HG02884 (cell line): Measurements from ENCODE around the gene ITFG2.
"Not testable (repeated sequence)": the region's sequence is repeated elsewhere in the genome, so short reads cannot be mapped to it uniquely, and the experiment has no call there.

Experiments used
- ATAC-seq: cut with Tn5 transposase; IDR thresholded peaks from one replicate; pipeline ENCODE4 v1.9.1; 2021; ENCODE audit warnings: mild to moderate bottlenecking, moderate library complexity; ENCODE audit not compliant: unreplicated experiment

ITFG2 gene

DNA sequence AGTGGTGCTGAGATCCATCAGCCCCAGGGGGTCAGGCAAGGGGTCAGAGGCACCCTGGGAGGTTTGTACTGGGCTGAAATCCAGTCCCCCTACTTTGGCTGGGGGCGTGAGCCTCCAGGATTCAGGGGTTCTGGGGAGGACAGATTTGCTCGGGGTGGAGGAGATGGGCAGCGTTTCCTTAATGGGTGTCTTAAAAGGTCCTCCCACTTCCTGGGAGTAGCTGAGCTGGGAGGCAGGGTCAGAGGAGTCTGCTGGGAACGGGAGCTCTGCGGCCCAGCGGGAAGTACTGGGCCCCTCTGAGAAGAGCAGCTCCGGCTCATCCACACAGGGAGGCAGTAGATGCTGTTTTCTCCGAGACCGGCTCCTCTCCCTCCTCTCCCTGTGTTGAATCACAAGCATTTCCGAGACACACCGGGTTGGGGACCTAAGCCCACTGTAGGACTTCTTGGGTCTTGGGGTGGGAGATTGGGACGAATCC is 46.5 kb downstream of the ITFG2 start:
- ATAC-seq = no peak

DNA sequence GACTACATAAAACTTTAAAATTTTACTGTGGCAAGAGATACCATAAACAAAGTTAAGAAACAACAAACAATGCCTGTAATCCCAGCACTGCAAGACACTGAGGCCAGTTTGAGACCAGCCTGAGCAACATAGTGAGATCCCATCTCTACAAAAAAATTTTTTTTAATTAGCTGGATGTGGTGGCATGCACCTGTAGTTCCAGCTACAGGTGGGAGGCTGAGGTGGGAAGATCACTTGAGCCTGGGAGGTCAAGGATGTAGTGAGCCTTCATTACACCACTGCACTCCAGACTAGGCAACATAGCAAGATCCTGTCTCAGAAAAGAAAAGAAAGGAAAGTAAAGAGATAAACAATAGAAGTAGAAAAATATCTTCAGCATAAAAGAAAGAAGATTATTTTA is 47.7 kb downstream of the ITFG2 start:
- no peak for ATAC-seq

DNA sequence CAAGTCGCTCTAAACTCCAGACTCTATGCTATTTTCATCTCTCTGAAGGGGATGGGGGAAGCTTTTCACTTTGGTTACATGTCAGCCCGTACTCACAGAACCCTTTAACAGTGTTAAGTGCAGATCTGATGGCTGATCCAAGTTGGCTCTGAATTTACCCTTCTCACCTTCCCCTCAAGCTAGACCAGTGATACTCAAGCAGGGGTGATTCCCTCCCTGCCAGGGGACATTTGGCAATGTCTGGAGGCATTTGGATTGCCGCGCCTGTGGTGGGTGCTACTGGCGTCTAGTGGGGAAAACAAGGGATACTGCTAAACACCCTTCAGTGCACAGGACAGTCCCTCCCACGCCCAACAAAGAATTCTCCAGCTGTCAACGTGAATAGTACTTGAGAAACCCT is 50.4 kb downstream of the ITFG2 start:
- no peak for ATAC-seq

DNA sequence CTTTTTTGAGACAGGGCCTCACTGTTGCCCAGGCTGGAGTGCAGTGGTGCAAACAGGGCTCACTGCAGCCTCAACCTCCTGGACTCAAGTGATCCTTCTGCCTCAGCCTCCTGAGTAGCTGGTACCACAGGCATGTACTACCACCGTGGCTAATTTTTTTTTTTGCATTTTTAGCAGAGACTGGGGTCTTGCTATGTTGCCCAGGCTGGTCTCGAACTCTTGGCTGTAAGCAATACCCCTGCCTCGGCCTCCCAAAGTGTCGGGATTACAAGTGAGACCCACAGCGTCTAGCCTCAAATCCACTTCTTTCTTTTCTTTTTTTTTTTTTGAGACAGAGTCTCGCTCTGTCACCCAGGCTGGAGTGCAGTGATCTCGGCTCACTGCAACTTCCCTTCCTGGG is 50.9 kb downstream of the ITFG2 start:
- not testable (repeated sequence) for ATAC-seq

DNA sequence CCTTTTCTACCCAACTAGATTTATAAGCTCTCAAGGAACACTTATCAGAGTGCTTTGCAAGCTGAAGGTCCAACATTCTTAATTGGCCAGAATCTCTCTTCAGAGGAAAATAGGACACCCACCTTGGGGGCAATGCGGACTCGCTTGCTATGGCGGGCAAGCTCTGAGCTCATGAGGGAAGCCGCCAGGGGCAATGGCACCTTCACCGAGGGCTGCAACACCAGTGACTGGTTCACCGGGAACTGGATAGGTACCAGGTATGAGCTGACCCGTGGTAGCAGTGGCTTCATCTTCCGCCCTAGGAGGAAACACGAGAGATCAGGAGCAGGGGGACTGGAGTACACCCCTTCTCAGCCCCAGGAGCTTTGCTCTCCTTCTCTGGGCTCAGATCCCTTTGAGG is 51.7 kb downstream of the ITFG2 start:
- no peak for ATAC-seq

DNA sequence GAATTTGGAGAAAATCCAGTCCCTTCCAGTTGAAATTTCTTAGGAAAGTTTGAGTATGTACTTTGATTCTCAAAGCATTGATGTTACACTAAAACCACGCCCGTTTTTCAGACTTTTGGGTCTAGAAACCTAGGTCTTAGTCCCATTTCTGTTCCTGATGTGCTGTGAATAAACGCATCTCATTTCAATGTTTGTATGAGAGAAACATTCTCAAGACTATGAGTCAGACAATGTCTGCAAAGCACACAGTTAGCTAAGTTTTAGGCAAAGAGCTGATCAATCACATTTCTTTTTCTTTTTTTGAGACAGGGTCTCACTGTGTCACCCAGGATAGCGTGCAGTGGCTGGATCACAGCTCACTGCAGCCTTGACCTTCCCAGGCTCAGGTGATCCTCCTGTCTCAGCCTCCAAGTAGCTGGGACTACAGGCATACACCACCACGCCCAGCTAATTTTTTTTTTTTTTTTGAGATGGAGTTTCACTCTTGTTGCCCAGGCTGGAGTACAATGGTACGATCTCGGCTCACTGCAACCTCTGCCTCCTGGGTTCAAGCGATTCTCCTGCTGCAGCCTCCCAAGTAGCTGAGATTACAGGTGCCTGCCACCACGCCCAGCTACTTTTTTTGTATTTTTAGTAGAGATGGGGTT is 56.6 kb downstream of the ITFG2 start:
- not testable (repeated sequence) for ATAC-seq
